ENCODE data around the gene NR5A1.

DNA sequence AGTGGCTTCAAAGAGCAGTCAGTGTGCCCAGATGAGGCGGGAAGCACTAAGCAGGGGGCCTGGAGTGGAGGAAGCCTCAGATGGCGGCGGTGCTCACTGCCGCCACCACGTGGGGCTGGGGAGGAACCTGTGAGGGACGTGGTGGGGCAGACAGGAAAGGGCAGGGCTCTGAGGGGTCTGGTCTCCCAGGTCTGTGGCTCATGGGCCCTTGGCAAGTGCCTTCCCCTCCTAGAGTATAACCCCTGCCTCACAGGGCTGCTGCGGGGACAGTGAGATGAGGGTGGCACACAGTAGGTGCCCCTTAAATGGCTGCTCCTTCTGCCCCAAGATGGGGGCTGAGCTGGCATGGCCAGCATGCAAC, 26.6 kb downstream of the NR5A1 start:
- no peak for TF ChIP-seq POLR2A (IDR thresholded peaks at IDR 0.05)
- TF ChIP-seq, protein P1, sequence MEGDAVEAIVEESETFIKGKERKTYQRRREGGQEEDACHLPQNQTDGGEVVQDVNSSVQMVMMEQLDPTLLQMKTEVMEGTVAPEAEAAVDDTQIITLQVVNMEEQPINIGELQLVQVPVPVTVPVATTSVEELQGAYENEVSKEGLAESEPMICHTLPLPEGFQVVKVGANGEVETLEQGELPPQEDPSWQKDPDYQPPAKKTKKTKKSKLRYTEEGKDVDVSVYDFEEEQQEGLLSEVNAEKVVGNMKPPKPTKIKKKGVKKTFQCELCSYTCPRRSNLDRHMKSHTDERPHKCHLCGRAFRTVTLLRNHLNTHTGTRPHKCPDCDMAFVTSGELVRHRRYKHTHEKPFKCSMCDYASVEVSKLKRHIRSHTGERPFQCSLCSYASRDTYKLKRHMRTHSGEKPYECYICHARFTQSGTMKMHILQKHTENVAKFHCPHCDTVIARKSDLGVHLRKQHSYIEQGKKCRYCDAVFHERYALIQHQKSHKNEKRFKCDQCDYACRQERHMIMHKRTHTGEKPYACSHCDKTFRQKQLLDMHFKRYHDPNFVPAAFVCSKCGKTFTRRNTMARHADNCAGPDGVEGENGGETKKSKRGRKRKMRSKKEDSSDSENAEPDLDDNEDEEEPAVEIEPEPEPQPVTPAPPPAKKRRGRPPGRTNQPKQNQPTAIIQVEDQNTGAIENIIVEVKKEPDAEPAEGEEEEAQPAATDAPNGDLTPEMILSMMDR (IDR thresholded peaks at IDR 0.05) = no peak

Data from vagina (tissue), 2 donors.